Caco-2 (cell line): ENCODE measurements around the gene HMCN2. TPM values are rescaled to one million over a fixed set of nuclear protein-coding genes. Genes with fewer than 3 reads are reported as not detected.

ENCODE experiments used
- BruUV-seq: library from RNA; stranded (reverse); fragments of 400-500 nt; replicated peaks from 2 replicates; lab custom pipeline; 2021; lab: Mats Ljungman, UMichigan
- CTCF ChIA-PET: fragments of 300-600 bp; sonication (Branson Sonifier 250); formaldehyde crosslinking; loops from one replicate; lab custom pipeline; 2022; ENCODE audit warnings: antibody characterized with exemption; lab: Charles Lee
- POLR2A ChIA-PET: fragments of 300-600 bp; sonication (Branson Sonifier 250); formaldehyde crosslinking; loops from one replicate; lab custom pipeline; 2022; ENCODE audit warnings: antibody characterized with exemption; lab: Charles Lee
- DNase-seq, 2 experiments: peaks; one replicate each; pipeline versions ENCODE4 v3.0.0 to v3.0.0-alpha.2; 2020 to 2022
- H3K27me3 ChIP-seq: replicated peaks from 2 replicates; pipeline ENCODE4 v1.6.0; 2011; ENCODE audit warnings: low read length; ENCODE audit not compliant: control insufficient read depth, insufficient read depth
- H3K36me3 ChIP-seq: 2 replicates; pipeline ENCODE4 v1.5.1; 2011; ENCODE audit warnings: low read length; ENCODE audit not compliant: control insufficient read depth, insufficient read depth
- H3K4me1 ChIP-seq: fragments of 250-450 bp; sonication (Bioruptor Pico); 2 replicates; pipeline ENCODE4 v1.5.1; 2020; ENCODE audit warnings: mild to moderate bottlenecking
- H3K4me3 ChIP-seq: 2 replicates; pipeline ENCODE4 v1.5.1; 2011; ENCODE audit warnings: low read depth, mild to moderate bottlenecking, control low read depth, low read length
- H3K9me3 ChIP-seq: fragments of 250-450 bp; sonication (Bioruptor Pico); 2 replicates; pipeline ENCODE4 v1.5.1; 2020; ENCODE audit warnings: mild to moderate bottlenecking, moderate library complexity
- H3K27ac Mint-ChIP-seq: one replicate; pipeline ENCODE4 v1.8.0; 2022; ENCODE audit warnings: mixed read lengths; ENCODE audit not compliant: unreplicated experiment
- H3K27me3 Mint-ChIP-seq: one replicate; pipeline ENCODE4 v1.8.0; 2022; ENCODE audit warnings: mixed read lengths; ENCODE audit not compliant: insufficient read depth, unreplicated experiment
- H3K36me3 Mint-ChIP-seq: one replicate; pipeline ENCODE4 v1.8.0; 2022; ENCODE audit warnings: mild to moderate bottlenecking, mixed read lengths; ENCODE audit not compliant: insufficient read depth, unreplicated experiment
- H3K4me1 Mint-ChIP-seq: one replicate; pipeline ENCODE4 v1.8.0; 2022; ENCODE audit warnings: low read depth, mixed read lengths; ENCODE audit not compliant: unreplicated experiment
- H3K4me3 Mint-ChIP-seq: one replicate; pipeline ENCODE4 v1.8.0; 2022; ENCODE audit warnings: mild to moderate bottlenecking, moderate library complexity, mixed read lengths; ENCODE audit not compliant: unreplicated experiment
- H3K9me3 Mint-ChIP-seq: one replicate; pipeline ENCODE4 v1.8.0; 2022; ENCODE audit warnings: mixed read lengths; ENCODE audit not compliant: unreplicated experiment
- intact Hi-C: fragments of 100-400 bp; cut with micrococcal nuclease; formaldehyde crosslinking; loops from one replicate; pipeline ENCODE4 v1.10.0; 2022; ENCODE audit not compliant: unreplicated experiment
- total RNA-seq: library from RNA; stranded (reverse); gene quantifications from 2 replicates; pipeline ENCODE4 v1.2.3, GENCODE V29; 2022
- TF ChIP-seq, protein P1 (sequence below), 2 experiments: fragments of 200-600 bp in 1 of 2; IDR thresholded peaks; 1 replicate in 1 of 2; 2 replicates in 1 of 2; pipeline versions ENCODE4 v1.5.1 to v1.8.0; 2011 to 2022; ENCODE audit warnings: antibody characterized with exemption in 1 of 2, control low read depth in 1 of 2, inconsistent platforms in 1 of 2, low read depth in 1 of 2, low read length in 1 of 2, mild to moderate bottlenecking in 1 of 2, moderate library complexity in 1 of 2; ENCODE audit not compliant: insufficient read depth in 1 of 2, severe bottlenecking in 1 of 2, unreplicated experiment in 1 of 2

Gene HMCN2
- total RNA-seq, 1 experiment from 2014 or later: 0.41 TPM

DNA sequence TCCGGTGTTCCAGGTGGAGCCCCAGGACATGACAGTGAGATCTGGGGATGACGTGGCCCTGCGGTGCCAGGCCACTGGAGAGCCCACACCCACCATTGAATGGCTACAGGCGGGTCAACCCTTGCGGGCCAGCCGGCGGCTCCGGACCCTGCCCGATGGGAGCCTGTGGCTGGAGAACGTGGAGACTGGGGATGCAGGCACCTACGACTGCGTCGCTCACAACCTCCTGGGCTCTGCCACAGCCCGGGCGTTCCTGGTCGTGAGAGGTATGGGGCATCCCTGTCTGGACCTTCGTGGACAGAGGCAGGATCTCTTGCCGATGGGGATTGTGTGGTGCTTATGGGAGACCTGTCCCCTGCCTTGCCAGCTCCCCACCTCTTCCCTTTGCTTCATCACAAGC lies 153.2 kb downstream of the HMCN2 start:
- TF ChIP-seq, protein P1, sequence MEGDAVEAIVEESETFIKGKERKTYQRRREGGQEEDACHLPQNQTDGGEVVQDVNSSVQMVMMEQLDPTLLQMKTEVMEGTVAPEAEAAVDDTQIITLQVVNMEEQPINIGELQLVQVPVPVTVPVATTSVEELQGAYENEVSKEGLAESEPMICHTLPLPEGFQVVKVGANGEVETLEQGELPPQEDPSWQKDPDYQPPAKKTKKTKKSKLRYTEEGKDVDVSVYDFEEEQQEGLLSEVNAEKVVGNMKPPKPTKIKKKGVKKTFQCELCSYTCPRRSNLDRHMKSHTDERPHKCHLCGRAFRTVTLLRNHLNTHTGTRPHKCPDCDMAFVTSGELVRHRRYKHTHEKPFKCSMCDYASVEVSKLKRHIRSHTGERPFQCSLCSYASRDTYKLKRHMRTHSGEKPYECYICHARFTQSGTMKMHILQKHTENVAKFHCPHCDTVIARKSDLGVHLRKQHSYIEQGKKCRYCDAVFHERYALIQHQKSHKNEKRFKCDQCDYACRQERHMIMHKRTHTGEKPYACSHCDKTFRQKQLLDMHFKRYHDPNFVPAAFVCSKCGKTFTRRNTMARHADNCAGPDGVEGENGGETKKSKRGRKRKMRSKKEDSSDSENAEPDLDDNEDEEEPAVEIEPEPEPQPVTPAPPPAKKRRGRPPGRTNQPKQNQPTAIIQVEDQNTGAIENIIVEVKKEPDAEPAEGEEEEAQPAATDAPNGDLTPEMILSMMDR (IDR thresholded peaks at IDR 0.05; ENCODE audit: insufficient read depth in 1 of 2, low read depth in 1 of 2, low read length in 1 of 2, severe bottlenecking in 1 of 2, unreplicated experiment in 1 of 2): no peak
- H3K36me3 Mint-ChIP-seq: no peaks in the 10 kb centered on the region
- H3K36me3 ChIP-seq: no peaks in the 10 kb centered on the region
- no peaks in the 10 kb centered on the region for H3K4me1 Mint-ChIP-seq
- H3K27me3 Mint-ChIP-seq: no peaks in the 10 kb centered on the region
- H3K9me3 Mint-ChIP-seq: no peaks in the 10 kb centered on the region
- intact Hi-C loops: no loop called here
- no peak overlapping the region for H3K4me3 ChIP-seq
- no peak for DNase-seq
- no peaks in the 10 kb centered on the region for H3K27me3 ChIP-seq
- H3K4me3 Mint-ChIP-seq: no peak overlapping the region
- H3K9me3 ChIP-seq: no peaks in the 10 kb centered on the region
- ChIA-PET CTCF (no interaction called here), POLR2A (no interaction called here)
- no peaks in the 10 kb centered on the region for H3K4me1 ChIP-seq
- no peak overlapping the region for H3K27ac Mint-ChIP-seq
- no TSS peak for BruUV-seq

DNA sequence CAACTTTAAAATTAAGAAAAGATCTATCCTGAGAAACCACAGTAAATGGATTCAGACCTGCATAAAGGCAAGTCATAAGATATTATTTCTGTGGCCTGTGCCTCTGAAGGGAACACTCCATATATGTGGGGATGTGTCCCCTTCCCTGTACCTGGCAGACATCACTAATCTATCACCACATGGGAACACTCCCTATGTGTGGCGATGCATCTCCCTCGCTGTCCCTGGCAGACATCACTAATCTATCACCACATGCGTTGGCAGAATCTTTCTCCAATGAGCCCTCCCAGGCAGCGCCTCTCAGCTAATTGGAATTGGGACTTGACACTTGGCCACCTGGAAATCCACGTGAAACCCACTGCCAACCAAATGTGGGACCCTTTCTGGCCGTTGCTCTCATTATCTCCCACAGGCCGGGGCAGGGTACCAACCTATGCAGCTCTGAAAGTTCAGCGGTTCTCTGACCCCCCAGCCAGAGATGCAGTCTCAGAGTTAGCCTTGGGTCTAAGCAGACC lies 154.0 kb downstream of the HMCN2 start:
- BruUV-seq: no TSS peak
- H3K27me3 ChIP-seq: no peaks in the 10 kb centered on the region
- ChIA-PET POLR2A (no interaction called here), CTCF (no interaction called here)
- Mint-ChIP-seq H3K4me3 (no peak overlapping the region), H3K27me3 (no peaks in the 10 kb centered on the region), H3K4me1 (no peaks in the 10 kb centered on the region), H3K9me3 (no peaks in the 10 kb centered on the region), H3K27ac (no peak overlapping the region), H3K36me3 (no peaks in the 10 kb centered on the region)
- no peak for DNase-seq
- H3K9me3 ChIP-seq: no peaks in the 10 kb centered on the region
- TF ChIP-seq, protein P1 (IDR thresholded peaks at IDR 0.05; ENCODE audit: insufficient read depth in 1 of 2, low read depth in 1 of 2, low read length in 1 of 2, severe bottlenecking in 1 of 2, unreplicated experiment in 1 of 2): no peak
- no peaks in the 10 kb centered on the region for H3K36me3 ChIP-seq
- no peak overlapping the region for H3K4me3 ChIP-seq
- intact Hi-C loops: no loop called here
- peaks cover 3% of the 10 kb centered on the region for H3K4me1 ChIP-seq

DNA sequence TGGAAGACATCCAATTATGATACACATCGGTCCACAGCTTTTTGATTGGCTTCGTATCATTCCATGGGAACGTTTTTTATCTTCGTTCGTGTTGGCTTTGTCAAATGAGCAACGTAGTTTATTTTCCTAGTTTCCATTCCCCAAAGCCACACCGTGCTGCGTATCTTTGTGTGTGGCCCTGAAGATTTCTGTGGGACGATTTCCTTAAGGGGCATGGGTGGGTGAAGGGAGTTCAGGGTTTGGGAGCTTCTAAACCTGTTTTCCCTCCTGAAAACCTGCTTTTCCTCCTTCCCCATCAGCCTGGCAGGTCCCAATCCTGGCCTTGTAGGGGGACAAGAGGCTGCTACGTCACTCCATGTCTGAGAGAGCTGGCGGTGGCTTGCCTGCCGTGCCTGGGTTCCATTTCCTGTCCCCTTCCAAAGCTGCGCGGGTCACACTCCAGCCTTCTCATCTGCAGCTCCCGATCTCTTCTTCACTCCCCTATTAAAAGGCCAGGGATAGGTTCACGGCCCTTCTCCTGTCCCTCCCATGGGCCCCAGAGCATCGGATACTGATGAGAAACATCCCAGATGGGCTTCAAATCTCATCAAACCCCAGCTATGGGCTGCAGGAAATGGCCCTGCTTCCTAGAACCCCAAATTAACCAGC lies 155.7 kb downstream of the HMCN2 start:
- BruUV-seq: no TSS peak
- H3K27me3 ChIP-seq: no peaks in the 10 kb centered on the region
- no peak overlapping the region for H3K27ac Mint-ChIP-seq
- intact Hi-C loops: no loop called here
- no peaks in the 10 kb centered on the region for H3K9me3 ChIP-seq
- TF ChIP-seq, protein P1 (IDR thresholded peaks at IDR 0.05; ENCODE audit: insufficient read depth in 1 of 2, low read depth in 1 of 2, low read length in 1 of 2, severe bottlenecking in 1 of 2, unreplicated experiment in 1 of 2): no peak
- no peaks in the 10 kb centered on the region for H3K36me3 ChIP-seq
- CTCF ChIA-PET: no interaction called here
- DNase-seq: no peak
- POLR2A ChIA-PET: no interaction called here
- no peak overlapping the region for H3K4me3 Mint-ChIP-seq
- no peaks in the 10 kb centered on the region for H3K9me3 Mint-ChIP-seq
- H3K4me1 Mint-ChIP-seq: peaks cover 7% of the 10 kb centered on the region
- H3K27me3 Mint-ChIP-seq: no peaks in the 10 kb centered on the region
- no peak overlapping the region for H3K4me3 ChIP-seq
- no peaks in the 10 kb centered on the region for H3K36me3 Mint-ChIP-seq
- peaks cover 20% of the 10 kb centered on the region for H3K4me1 ChIP-seq
